GM12875 (cell line): ENCODE data around the gene M6PR.

Experiments
- H3K4me3 ChIP-seq: one replicate; pipeline ENCODE4 v1.5.1; 2011; ENCODE audit warnings: low read depth, low read length, control low read depth
- TF ChIP-seq, protein P1 (sequence below): IDR thresholded peaks from 2 replicates; pipeline ENCODE4 v1.5.1; 2011; ENCODE audit warnings: low read depth, mild to moderate bottlenecking, control low read depth, inconsistent platforms, low read length, moderate library complexity, borderline replicate concordance; ENCODE audit not compliant: insufficient read depth

Gene M6PR

DNA sequence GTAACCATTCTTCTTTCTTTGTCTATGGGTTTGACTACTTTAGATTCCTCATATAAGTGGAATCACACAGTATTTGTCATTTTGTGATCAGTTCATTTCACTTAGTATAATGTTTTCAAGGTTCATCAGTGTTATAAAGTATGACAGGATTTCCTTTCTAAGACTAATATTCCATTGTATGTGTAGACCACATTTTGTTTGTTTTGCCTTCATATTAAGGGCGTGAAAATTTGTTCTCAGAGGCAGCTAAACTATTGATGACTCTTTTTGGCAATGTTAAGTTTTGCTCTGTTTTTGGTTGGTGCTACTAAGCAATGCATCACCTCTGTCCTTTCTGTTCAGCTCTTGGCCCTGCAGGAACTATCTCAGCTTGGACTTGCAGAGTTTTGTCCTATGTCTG, 38.2 kb upstream of the M6PR start:
- TF ChIP-seq, protein P1, sequence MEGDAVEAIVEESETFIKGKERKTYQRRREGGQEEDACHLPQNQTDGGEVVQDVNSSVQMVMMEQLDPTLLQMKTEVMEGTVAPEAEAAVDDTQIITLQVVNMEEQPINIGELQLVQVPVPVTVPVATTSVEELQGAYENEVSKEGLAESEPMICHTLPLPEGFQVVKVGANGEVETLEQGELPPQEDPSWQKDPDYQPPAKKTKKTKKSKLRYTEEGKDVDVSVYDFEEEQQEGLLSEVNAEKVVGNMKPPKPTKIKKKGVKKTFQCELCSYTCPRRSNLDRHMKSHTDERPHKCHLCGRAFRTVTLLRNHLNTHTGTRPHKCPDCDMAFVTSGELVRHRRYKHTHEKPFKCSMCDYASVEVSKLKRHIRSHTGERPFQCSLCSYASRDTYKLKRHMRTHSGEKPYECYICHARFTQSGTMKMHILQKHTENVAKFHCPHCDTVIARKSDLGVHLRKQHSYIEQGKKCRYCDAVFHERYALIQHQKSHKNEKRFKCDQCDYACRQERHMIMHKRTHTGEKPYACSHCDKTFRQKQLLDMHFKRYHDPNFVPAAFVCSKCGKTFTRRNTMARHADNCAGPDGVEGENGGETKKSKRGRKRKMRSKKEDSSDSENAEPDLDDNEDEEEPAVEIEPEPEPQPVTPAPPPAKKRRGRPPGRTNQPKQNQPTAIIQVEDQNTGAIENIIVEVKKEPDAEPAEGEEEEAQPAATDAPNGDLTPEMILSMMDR: no peak
- no peak overlapping the region for H3K4me3 ChIP-seq

DNA sequence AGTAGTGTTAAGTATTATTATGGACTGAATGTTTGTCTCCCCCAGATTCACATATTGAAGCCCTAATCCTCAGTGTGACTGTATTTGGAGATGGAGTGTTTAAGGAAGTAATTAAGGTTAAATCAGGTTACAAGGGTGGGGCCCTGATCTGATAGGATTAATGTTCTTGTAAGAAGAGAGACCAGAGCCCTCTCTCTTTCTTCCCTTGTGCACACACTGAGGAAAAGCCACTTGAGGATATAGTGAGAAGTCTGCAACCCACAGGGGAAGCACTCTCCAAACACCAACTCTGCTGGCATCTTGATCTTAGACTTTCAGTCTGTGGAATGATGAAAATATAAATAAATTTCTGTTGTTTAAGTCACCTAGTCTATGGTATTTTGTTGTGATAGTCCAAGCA, 37.7 kb upstream of the M6PR start:
- H3K4me3 ChIP-seq: no peak overlapping the region
- TF ChIP-seq, protein P1: no peak

DNA sequence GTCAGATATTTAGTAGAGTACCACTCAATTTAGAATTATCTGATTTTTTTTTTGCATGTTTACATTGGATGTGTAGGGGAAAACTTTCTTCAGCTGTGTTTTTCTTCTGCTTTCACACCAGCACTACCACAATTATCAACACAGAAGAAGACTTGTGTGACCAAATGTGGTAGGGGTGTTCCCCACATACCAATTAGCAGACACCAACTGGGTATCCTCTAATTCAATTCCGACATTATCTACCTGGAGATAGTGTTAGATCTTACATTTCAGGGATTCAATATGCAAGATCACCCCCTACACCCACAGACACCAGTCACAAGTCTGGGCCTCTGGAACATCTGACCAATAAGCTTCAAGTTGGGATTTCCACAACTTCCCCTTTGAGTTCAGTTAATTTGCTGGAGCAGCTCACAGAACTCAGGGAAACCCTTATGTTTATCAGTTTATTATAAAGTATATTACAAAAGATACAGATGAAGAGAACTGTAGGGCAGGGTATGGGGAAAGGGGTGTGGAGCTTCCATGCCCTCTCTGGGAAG, 35.8 kb upstream of the M6PR start:
- TF ChIP-seq, protein P1: no peak
- H3K4me3 ChIP-seq: no peak overlapping the region

DNA sequence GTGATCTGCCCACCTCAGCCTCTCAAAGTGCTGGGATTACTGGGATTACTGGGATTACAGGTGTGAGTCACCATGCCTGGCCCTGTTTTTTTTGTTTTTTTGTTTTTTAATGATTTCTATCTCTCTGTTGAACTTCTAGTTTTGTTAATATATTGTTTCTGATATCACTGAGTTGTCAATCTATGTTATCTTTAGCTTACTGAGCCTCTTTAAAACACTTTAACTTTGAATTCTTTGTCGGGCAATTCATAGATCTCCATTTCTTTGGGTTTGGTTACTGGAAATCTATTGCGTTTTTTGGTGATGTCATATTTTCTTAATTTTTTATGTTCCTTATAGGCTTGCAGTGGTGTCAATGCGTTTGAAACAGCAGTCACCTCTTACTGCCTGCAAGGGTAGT, 30.7 kb upstream of the M6PR start:
- TF ChIP-seq, protein P1: no peak
- H3K4me3 ChIP-seq: no peak overlapping the region

DNA sequence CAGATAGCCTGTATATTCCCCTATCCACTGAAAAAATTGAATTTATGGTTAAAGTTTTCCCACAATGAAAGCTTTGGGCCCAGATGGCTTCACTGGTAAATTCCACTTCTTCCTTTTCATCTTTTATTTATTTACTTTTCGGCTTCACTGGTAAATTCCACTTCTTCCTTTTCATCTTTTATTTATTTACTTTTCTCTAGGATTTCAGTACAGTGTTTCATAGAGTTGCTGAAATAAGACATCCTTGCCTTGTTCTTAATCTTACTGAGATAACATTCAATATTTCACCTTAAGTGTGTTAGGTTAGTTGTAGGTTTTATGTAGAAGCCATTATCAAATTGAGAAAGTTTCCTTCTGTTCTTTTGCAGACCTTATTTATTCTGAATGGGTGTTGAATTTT, 21.0 kb upstream of the M6PR start:
- TF ChIP-seq, protein P1: no peak

DNA sequence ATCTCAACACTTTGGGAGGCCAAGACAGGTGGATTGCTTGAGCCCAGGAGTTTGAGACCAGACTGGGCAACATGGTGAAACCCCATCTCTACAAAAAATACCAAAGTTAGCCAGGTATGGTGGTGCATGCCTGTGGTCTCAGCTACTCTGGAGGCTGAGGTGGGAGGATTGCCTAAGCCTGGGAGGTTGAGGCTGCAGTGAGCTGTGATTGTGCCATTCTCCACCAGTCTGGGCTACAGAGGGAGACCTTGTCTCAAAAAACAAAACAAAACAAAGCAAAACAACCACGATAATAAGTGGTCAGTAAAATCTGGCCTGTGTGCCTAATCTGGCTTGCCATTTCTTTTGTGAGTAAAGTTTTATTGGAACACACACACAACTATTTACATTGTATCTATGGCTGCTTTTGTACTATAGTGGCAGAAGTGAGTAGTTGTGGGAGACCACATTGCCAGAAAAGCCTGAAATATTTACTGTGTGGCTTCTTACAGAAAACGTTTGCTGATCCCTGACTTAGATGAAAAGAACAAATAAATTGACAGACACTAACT, 20.5 kb upstream of the M6PR start:
- no peak overlapping the region for H3K4me3 ChIP-seq
- TF ChIP-seq, protein P1: no peak

More for the DNA sequence above, 21.0 kb upstream of the M6PR start:
- H3K4me3 ChIP-seq: no peak overlapping the region

DNA sequence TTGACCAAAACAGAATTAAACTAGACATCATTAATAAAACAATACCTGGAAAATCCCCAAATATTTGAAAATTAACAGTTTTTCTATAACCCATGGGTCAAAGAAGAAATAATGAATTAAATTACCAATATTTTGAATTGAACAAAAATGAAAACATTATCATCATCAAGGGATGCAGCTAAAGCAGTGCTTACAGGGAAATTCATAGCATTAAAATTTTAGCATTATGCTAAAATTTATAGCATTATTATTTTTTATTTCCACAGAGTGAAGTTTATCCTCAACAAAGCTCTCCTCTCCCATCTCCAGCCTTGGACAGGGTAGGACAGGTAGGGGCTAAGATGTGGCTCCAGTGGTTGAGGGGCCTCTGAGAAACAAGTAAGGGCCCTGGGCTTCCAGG, 19.3 kb upstream of the M6PR start:
- TF ChIP-seq, protein P1: no peak
- H3K4me3 ChIP-seq: no peak overlapping the region
